Muscle of back (tissue), 11 donors: Measurements from ENCODE around the gene TNFAIP3. TPM values are rescaled to one million over a fixed set of nuclear protein-coding genes. Genes with fewer than 3 reads are reported as not detected.
"Not testable (repeated sequence)": the region's sequence is repeated elsewhere in the genome, so short reads cannot be mapped to it uniquely, and the experiment has no call there.

ENCODE experiments used
- DNase-seq, 3 donors: peaks; one replicate each; pipeline versions ENCODE4 v3.0.0 to v3.0.0-alpha.2; 2013
- polyA plus RNA-seq, 10 donors: library from polyadenylated mRNA; unstranded; fragments of 120-200 nt; gene quantifications; one replicate each; pipeline ENCODE4 v1.2.1, GENCODE V29; 2013; ENCODE audit not compliant: insufficient read length in 10 of 10

Gene TNFAIP3
- polyA plus RNA-seq, 10 donors = 8.8 to 26.9 (median 17.2) TPM

DNA sequence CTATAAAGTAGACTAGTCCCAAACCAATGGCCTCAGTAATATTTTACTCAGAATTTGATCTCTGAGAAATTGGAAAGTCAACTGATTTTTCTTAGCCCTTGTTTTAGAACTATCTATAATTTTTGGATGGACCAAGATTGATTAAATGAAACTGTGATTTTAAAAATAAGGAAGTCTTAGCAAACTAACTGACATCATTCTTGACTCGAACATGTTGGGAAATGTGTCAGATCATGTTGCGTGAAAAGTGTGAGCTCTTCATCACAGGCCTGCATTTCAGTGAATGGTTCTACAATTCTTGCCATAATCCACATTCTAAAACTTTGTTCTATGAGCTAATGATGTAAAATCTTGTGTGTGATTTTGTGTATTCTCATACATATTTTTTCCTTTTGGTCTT, 11.0 kb downstream of the TNFAIP3 start:
- no peak for DNase-seq

DNA sequence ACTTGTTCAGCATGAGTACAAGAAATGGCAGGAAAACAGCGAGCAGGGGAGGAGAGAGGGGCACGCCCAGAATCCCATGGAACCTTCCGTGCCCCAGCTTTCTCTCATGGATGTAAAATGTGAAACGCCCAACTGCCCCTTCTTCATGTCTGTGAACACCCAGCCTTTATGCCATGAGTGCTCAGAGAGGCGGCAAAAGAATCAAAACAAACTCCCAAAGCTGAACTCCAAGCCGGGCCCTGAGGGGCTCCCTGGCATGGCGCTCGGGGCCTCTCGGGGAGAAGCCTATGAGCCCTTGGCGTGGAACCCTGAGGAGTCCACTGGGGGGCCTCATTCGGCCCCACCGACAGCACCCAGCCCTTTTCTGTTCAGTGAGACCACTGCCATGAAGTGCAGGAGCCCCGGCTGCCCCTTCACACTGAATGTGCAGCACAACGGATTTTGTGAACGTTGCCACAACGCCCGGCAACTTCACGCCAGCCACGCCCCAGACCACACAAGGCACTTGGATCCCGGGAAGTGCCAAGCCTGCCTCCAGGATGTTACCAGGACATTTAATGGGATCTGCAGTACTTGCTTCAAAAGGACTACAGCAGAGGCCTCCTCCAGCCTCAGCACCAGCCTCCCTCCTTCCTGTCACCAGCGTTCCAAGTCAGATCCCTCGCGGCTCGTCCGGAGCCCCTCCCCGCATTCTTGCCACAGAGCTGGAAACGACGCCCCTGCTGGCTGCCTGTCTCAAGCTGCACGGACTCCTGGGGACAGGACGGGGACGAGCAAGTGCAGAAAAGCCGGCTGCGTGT, 11.6 kb downstream of the TNFAIP3 start:
- DNase-seq = peak in 1 of 3 donors; percentile 36

DNA sequence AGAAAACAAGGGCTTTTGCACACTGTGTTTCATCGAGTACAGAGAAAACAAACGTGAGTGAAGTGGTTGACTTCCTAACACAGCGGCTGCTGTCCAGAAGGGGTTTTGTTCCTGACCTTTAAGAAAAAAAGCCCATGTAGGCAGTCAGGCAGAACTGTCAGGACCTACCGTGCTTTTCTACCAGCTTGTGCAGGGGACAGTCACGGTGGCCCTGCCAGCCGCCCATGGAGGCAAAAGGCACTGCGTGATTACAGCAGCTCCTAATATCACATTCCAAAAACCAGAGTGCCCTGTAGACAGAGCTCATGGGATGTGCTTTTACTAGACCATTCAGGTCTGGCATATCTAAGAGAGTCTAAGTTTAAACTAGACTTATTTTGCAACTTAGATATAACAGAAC, 12.2 kb downstream of the TNFAIP3 start:
- no peak for DNase-seq

DNA sequence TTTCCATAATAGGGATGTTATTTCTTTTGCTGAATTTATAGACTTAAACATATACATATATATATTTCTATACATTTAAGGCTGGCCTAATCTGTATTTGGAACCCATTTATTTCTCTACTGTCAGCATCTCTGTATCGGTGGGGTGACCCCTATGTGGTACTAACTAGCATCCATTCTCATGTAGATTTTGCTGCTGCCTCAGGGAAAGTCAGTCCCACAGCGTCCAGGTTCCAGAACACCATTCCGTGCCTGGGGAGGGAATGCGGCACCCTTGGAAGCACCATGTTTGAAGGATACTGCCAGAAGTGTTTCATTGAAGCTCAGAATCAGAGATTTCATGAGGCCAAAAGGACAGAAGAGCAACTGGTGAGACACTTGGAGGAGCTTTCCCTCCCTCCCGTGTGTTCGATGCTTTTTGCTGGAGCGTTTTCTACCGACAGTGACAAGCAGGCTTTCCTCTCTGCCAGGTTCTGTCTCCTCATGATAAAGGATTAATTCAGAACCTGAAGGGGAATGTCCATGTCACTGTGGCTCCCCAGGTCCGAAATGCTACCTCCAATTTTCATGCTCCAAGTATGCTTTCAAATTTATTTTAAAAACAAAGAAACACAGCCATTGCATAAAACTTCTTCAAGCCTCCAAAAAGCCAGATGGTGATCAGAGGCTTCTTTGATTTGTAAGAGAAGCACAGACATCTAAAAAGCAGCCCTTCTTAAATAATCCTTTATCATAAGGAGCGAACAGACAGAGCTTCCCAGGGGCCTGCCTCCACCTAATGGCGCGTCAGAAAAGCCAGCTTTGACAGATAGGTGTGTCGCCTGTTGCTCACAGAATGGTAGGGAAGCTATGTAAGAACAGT, 13.1 kb downstream of the TNFAIP3 start:
- DNase-seq = no peak

DNA sequence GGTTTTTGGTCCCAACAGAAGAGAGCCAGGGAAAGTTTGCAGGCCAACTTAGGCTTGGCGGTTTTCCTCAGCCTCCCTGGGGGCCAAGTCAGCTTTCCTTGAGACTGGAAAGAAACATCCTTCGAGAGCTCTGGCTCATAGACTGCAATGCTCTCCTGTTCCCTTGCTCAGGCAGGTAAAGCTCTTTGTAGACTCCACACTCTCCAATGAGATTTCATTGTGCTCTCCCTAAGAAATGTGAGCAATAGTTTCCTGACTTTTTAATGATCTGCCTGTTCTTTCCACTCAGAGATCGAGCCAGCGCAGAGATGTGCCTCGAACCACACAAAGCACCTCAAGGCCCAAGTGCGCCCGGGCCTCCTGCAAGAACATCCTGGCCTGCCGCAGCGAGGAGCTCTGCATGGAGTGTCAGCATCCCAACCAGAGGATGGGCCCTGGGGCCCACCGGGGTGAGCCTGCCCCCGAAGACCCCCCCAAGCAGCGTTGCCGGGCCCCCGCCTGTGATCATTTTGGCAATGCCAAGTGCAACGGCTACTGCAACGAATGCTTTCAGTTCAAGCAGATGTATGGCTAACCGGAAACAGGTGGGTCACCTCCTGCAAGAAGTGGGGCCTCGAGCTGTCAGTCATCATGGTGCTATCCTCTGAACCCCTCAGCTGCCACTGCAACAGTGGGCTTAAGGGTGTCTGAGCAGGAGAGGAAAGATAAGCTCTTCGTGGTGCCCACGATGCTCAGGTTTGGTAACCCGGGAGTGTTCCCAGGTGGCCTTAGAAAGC, 13.9 kb downstream of the TNFAIP3 start:
- DNase-seq = no peak

DNA sequence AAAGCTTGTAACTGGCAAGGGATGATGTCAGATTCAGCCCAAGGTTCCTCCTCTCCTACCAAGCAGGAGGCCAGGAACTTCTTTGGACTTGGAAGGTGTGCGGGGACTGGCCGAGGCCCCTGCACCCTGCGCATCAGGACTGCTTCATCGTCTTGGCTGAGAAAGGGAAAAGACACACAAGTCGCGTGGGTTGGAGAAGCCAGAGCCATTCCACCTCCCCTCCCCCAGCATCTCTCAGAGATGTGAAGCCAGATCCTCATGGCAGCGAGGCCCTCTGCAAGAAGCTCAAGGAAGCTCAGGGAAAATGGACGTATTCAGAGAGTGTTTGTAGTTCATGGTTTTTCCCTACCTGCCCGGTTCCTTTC, 14.4 kb downstream of the TNFAIP3 start:
- DNase-seq = no peak

DNA sequence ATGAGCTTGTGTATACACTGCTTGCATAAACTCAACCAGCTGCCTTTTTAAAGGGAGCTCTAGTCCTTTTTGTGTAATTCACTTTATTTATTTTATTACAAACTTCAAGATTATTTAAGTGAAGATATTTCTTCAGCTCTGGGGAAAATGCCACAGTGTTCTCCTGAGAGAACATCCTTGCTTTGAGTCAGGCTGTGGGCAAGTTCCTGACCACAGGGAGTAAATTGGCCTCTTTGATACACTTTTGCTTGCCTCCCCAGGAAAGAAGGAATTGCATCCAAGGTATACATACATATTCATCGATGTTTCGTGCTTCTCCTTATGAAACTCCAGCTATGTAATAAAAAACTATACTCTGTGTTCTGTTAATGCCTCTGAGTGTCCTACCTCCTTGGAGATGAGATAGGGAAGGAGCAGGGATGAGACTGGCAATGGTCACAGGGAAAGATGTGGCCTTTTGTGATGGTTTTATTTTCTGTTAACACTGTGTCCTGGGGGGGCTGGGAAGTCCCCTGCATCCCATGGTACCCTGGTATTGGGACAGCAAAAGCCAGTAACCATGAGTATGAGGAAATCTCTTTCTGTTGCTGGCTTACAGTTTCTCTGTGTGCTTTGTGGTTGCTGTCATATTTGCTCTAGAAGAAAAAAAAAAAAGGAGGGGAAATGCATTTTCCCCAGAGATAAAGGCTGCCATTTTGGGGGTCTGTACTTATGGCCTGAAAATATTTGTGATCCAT, 15.3 kb downstream of the TNFAIP3 start:
- DNase-seq = no peak

DNA sequence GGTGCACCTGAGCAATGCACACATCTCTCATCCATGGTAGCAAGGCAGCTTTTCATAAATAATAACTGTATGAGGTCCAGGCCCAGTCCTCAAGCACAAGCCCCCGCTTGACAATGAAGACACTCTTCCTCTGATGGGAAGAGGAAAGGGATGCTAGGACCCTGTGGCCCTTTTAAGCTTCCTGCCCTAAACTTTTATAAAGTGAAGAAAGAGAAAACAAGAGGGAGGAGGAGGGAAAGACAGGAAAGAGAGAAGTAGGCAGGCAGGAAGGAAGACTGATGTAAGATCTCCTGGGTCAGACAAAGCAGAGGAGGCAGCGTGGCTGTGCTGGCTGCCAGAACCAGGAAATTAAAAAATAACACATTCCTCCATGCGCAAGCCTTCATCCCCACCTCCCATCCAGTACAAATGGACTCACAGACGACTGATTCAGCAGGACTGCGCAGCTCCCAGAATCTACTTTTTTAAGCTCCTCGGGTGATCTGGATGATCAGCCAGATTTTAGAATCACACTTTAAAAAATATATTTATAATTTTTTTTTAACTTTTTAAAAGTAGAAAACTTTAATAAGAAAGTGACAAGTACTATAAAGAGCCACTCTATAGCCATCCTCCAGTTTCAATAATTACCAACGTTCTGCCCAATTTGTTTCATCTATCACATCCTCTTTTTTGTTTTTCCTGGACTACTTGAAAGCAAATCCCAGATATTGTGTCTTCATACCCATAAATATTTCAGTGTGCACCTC, 16.5 kb downstream of the TNFAIP3 start:
- DNase-seq = no peak

DNA sequence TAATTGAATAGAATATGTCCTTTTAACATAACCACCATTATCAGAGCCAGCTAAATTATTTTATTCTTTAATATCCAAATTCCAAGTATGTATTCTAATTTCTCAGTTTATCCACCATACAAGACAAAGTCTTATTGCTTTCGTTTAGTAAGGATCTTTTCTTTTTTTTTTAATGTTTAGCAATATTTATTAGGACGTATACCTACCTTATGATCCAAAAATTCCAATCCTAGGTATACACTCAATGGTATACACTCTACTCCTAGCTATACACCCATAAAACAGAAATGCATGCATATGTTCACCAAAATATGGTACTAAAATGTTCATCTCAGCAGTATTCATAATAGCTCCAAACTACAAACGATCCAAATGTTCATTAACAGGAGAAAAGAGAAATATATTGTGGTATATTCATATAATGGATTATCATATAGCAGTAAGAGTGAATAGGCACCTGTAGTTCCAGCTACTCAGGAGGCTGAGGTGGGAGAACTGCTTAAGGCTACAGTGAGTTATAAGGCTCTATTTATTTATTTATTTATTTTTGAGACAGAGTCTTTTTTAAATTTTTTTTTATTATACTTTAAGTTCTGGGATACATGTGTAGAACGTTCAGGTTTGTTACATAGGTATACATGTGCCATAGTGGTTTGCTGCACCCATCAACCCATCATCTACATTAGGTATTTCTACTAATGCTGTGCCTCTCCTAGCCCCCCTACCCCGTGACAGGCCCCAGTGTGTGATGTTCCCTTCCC, 17.3 kb downstream of the TNFAIP3 start:
- DNase-seq = no peak

DNA sequence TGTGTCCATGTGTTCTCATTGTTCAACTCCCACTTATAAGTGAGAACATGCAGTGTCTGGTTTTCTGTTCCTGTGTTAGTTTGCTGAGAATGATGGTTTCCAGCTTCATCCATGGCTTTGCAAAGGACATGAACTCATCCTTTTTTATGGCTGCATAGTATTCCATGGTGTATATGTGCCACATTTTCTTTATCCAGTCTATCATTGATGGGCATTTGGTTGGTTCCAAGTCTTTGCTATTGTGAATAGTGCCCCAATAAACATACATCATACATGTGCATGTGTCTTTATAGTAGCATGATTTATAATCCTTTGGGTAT, 17.8 kb downstream of the TNFAIP3 start:
- not testable (repeated sequence) for DNase-seq

DNA sequence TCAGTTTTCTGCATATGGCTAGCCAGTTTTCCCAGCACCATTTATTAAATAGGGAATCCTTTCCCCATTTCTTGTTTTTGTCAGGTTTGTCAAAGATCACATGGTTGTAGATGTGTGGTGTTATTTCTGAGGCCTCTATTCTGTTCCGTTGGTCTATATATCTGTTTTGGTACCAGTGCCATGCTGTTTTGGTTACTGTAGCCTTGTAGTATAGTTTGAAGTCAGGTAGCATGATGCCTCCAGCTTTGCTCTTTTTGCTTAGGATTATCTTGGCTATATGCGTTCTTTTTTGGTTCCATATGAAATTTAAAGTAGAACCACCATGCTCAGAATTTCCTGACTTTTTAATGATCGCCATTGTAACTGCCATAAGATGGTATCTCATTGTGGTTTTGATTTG, 19.2 kb downstream of the TNFAIP3 start:
- not testable (repeated sequence) for DNase-seq

DNA sequence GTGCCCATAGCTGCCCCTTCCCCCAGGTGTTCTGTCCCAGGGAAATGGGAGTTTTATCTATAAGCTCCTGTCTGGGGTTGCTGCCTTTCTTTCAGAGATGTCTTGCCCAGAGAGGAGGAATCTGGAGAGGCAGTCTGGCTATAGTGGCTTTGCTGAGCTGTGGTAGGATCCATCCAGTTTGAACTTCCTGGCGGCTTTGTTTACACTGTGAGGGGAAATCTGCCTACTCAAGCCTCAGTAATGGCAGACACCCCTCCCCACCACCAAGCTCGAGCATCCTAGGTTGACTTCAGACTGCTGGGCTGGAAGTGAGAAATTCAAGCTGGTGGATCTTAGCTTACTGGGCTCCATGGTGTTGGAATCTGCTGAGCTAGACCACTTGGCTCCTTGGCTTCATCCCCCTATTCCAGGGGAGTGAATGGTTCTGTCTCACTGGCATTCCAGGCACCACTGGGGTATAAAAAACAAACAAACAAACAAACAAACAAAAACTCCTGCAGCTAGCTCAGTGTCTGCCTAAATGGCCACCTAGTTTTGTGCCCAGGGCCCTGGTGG, 24.0 kb downstream of the TNFAIP3 start:
- DNase-seq = no peak

DNA sequence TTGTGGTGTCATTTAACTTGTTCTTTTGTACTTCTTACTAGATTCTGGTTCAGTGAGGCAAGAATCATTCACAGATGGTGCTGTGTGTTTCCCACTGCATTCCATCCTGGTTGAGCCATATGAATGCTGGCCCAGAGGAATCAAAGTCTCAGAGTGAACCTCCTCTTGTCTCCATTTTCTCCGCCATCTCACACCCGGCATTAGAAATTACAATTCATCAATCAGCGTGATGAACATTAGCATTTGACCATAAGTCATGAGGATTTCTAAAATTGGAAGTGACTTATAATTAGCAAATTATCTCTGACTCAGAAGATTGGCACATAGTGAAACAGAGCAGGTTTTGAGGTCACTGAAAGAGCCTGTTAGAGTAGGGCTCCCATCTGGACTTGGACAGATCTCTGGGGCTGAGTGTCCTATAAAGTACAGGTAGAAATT, 25.2 kb downstream of the TNFAIP3 start:
- peak in 1 of 3 donors; percentile 69 for DNase-seq

DNA sequence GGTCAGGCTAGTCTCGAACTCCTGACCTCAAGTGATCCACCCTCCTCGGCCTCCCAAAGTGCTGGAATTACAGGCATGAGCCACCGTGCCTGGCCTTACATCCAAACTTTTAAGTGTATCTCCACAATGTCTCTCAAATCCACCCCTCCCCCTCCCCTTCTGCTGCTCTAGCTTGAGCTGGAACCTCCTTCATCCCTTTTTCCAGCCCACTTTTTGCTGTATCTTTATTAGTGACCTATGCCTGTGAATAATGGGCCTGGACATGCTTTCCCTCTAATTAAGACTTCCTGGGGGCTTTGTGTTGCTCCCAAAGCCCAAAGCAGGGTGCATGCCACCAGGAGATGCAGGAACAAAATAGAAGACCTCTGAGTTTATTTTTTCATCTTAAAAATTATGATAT, 26.1 kb downstream of the TNFAIP3 start:
- no peak for DNase-seq

DNA sequence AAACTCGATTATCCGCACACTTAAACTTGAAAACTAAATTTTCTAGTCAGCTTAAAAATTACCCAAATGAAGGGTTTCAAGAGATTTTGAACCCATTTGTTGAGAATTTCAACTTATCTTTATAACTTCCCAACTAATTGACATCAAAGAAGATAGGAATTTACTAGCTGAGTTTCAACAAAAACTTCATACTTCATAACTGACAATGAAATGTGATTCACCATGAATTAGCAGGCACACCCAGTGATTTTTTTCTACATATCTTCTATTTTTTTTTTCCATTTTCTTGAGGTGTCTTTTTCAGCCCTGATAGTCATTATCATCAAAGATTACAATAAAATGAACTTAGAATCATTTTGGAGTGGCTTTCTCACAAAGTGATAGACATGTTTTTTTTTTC, 26.7 kb downstream of the TNFAIP3 start:
- no peak for DNase-seq

DNA sequence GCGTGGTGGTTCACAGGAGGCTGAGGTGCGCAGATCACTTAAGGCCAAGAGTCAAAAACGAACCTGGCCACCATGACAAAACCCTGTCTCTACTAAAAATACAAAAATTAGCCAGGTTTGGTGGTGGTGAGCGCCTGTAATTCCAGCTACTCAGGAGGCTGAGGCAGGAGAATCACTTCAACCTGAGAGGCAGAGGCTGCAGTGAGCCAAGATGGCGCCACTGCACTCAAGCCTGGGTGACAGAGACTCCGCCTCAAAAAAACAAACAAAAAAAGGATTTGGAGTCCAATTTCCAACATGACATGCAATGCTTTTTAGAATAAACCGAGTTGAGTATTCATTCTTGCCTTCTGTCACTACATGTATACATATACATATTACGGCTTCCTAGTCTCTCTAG, 27.3 kb downstream of the TNFAIP3 start:
- DNase-seq = not testable (repeated sequence)

DNA sequence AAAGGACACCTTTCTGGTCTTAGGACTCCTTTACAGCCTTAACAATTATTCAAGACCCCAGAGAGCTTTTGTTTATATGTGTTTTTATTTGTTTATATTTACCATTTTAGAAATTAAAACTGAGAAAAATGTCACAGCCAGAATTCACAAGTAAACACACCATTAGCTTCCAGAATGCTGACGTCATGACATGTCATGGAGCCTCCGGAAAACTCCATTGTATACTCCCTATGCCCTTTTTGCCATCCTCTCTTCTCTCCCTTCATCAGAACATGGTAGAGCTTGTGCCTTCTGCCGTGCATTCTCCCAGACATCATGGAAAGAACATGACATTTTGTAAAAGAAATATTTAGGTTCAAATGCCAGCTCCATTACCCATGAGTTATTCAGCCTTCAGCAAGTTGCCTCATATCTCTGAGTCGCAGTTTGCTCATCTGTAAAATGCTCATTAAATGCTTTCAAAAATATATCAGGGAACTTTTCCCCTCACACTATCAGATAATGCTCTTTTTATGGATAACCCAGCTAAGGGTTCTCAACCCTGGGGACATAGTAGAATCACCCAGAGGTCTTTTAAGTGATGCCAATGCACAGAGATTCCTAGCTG, 27.8 kb downstream of the TNFAIP3 start:
- peak in 1 of 3 donors; percentile 48 for DNase-seq

DNA sequence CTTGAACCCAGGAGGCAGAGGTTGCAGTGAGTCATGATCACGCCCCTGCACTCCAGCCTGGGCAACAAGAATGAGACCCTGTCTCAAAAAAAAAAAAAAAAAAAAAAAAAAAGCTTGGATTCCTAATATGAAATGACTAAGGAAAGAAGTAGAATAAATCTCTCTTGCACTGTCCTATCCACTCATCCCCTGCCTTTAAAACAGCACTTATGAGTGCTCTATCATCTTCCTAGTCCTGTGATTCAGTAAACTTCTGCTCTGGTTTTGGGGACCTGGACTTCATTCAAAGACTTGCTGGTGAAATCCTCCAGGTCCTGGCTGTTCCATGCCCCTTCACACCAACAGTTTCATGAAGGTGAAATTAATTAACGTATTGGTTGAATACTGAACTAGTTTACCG, 29.6 kb downstream of the TNFAIP3 start:
- no peak for DNase-seq

DNA sequence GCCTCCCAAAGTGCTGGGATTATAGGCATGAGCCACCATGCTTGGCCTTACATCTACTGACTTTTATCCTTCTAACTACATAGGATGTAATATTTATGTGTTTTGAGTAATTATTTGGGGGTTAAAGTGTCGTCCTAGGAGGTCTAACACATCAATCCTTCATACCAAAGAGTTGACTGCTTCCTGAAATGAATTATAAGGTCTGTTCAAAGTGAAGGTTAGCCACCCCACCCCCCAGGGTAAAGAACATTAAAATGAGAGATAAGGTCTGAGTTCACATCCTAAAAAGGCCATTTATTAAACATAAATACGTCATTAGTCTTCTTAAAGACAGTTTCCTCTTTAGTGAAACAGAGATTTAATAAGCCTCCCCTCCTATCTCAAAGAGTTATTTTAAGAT, 33.8 kb downstream of the TNFAIP3 start:
- DNase-seq = no peak
